ENCODE measurements around the gene CA4. TPM values are rescaled to one million over a fixed set of nuclear protein-coding genes. Genes with fewer than 3 reads are reported as not detected.

Gene CA4
- total RNA-seq, 1 experiment from 2014 or later: 1.4 TPM

DNA sequence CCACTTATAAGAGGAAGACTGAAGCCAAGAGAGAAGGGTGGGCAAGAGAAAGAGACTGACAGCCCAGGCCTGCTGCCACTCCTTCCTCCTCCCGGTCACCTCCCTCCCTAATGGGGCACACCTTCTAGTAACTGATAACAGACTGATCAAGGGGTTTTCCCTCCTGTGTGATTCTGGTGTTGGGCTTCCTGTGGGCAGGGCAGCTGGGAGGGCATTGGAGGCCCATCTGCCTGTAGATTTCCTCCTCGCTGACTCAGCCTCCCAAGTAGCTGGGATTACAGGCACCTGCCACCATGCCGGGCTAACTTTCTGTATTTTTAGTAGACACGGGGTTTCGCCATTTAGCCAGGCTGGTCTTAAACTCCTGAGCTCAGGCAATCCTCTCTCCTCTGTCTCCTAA, 16.2 kb downstream of the CA4 start:
- no peaks in the 10 kb centered on the region for H3K27me3 ChIP-seq (ENCODE audit: control insufficient read depth, insufficient read depth, low read length)
- in situ Hi-C loops (cut with HindIII; ENCODE audit: low pct_unique_long_range_greater_than_20kb, low sequenced_read_pairs) (no loop called here), intact Hi-C loops (cut with micrococcal nuclease; ENCODE audit: unreplicated experiment) (no loop called here)
- peaks cover 28% of the 10 kb centered on the region for H3K4me1 ChIP-seq (ENCODE audit: control insufficient read depth, insufficient read depth, low read length)
- no peak overlapping the region for H3K4me3 ChIP-seq (ENCODE audit: low read depth in 2 of 2, low read length in 2 of 2)
- ATAC-seq: no peak
- no peak overlapping the region for H3K27ac ChIP-seq (ENCODE audit: low read length)
- ChIA-PET POLR2A (no interaction called here), CTCF (no interaction called here)
- BruUV-seq (replicated peaks): no TSS peak
- no peak for DNase-seq (ENCODE audit: low read depth, low spot score)
- TF ChIP-seq, protein P1, sequence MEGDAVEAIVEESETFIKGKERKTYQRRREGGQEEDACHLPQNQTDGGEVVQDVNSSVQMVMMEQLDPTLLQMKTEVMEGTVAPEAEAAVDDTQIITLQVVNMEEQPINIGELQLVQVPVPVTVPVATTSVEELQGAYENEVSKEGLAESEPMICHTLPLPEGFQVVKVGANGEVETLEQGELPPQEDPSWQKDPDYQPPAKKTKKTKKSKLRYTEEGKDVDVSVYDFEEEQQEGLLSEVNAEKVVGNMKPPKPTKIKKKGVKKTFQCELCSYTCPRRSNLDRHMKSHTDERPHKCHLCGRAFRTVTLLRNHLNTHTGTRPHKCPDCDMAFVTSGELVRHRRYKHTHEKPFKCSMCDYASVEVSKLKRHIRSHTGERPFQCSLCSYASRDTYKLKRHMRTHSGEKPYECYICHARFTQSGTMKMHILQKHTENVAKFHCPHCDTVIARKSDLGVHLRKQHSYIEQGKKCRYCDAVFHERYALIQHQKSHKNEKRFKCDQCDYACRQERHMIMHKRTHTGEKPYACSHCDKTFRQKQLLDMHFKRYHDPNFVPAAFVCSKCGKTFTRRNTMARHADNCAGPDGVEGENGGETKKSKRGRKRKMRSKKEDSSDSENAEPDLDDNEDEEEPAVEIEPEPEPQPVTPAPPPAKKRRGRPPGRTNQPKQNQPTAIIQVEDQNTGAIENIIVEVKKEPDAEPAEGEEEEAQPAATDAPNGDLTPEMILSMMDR (IDR thresholded peaks at IDR 0.05): no peak
- no peak for TF ChIP-seq POLR2AphosphoS5 (IDR thresholded peaks at IDR 0.05; ENCODE audit: low read depth, low read length)
- no peak for TF ChIP-seq SIN3A (IDR thresholded peaks at IDR 0.05; ENCODE audit: borderline replicate concordance, insufficient read depth, low read depth, low read length)
- no peak for TF ChIP-seq REST (IDR thresholded peaks at IDR 0.05; ENCODE audit: insufficient read depth in 1 of 2, low read depth in 2 of 2, low read length in 1 of 2)
- no peak for TF ChIP-seq TCF7L2 (IDR thresholded peaks at IDR 0.05; ENCODE audit: low read depth, low read length)
- no peaks in the 10 kb centered on the region for H3K36me3 ChIP-seq (ENCODE audit: control insufficient read depth, insufficient read depth, low read length)
- H3K9me3 ChIP-seq (ENCODE audit: control insufficient read depth, insufficient read depth, low read depth, low read length): no peaks in the 10 kb centered on the region

GRCh38 chr17:60167065-60167741, 17.4 kb downstream of the CA4 start:
- Histone ChIP-seq H3K36me3 (ENCODE audit: control insufficient read depth, insufficient read depth, low read length) (no peaks in the 10 kb centered on the region), H3K27me3 (ENCODE audit: control insufficient read depth, insufficient read depth, low read length) (no peaks in the 10 kb centered on the region), H3K9me3 (ENCODE audit: control insufficient read depth, insufficient read depth, low read depth, low read length) (no peaks in the 10 kb centered on the region), H3K4me3 (ENCODE audit: low read depth in 2 of 2, low read length in 2 of 2) (no peak overlapping the region), H3K27ac (ENCODE audit: low read length) (peak overlapping the region; percentile 44; the same call in 1 of the 2 replicates), H3K4me1 (ENCODE audit: control insufficient read depth, insufficient read depth, low read length) (peaks cover 25% of the 10 kb centered on the region)
- in situ Hi-C loops (cut with HindIII; ENCODE audit: low pct_unique_long_range_greater_than_20kb, low sequenced_read_pairs): no loop called here
- ATAC-seq (peak; percentile 61), DNase-seq (ENCODE audit: low read depth, low spot score) (no peak)
- intact Hi-C loops (cut with micrococcal nuclease; ENCODE audit: unreplicated experiment): no loop called here
- ChIA-PET CTCF (no interaction called here), POLR2A (interaction anchor here (0.6 kb wide), 1 partner anchor 1775 kb away, joined by 3 read pairs; no protein-coding TSS in a partner anchor)
- BruUV-seq (replicated peaks): no TSS peak
- TF ChIP-seq TCF7L2 (IDR thresholded peaks at IDR 0.05; ENCODE audit: low read depth, low read length) (no peak), POLR2AphosphoS5 (IDR thresholded peaks at IDR 0.05; ENCODE audit: low read depth, low read length) (peak; percentile 39; the same call in 1 of the 2 replicates), REST (IDR thresholded peaks at IDR 0.05; ENCODE audit: insufficient read depth in 1 of 2, low read depth in 2 of 2, low read length in 1 of 2) (no peak)
- TF ChIP-seq, protein P1 (IDR thresholded peaks at IDR 0.05): no peak

Measured in Panc1 (cell line).